Stimulated activated CD4-positive, alpha-beta T cell treated with anti-CD3 and anti-CD28 coated beads, Interleukin-15, amount 100 ng/mL, for 48 hours (primary cell): Measurements from ENCODE around the gene DRAM1.
"Not testable (repeated sequence)": the region's sequence is repeated elsewhere in the genome, so short reads cannot be mapped to it uniquely, and the experiment has no call there.

Source experiments
- DNase-seq, 2 donors: peaks; one replicate each; pipeline ENCODE4 v3.0.0-alpha.2; 2020; ENCODE audit warnings: low read depth in 2 of 2

The DRAM1 gene

DNA sequence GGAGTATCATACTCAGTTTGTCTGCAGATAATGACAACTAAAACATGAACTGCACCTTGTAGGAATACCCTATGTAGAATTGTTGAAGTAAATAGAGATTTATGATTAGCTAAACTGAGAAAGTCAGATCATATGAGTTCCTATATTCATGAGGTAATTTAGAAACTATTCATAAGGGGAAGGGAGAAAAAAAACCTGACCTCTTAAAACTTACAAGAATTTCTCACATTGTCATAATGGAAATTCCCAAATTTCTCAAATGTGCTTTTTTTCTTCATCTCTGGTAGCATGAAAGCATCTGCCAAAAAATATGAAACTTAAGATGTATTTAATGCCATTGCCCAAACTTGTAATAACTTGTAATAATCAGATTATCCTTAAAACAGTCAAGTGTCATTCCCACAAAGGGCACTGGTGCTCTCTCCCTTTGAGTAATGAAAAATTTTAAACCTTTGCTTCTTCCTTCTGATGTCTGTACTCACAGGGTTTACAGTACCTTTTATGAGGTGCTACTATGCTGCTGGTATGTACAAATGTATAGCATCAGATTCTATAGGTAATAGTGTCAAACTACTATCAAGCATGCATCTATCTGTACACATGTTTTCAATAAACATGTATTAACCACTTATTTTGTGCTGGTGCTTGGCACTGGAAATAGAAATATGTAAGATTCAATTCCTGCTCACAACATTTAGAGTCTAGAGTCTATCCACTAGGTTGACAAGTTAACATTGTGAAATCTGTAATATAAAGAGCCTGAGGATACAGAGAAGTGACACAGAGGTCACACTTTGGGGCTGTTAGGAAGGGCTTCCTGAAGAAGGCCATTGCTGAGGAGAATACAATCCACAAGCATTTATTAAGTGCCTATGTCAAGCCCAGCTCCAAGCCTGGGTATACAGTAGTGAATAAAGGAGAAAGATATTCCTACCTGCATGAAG is 17.4 kb upstream of the DRAM1 start:
- no peak for DNase-seq

DNA sequence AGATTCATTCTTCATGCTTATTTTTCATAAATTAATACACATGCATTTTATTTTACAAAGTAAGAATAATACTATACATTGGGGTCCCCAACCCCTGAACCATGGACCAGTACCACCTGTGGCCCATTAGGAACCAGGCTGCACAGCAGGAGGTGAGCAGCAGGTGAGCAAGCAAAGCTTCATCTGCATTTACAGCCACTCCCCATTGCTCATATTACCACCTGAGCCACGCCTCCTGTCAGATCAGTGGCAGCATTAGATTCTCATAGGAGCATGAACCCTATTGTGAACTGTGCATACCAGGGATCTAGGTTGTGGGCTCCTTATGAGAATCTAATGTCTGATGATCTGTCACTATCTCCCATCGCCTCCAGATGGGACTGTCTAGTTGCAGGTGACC is 15.7 kb upstream of the DRAM1 start:
- not testable (repeated sequence) for DNase-seq

DNA sequence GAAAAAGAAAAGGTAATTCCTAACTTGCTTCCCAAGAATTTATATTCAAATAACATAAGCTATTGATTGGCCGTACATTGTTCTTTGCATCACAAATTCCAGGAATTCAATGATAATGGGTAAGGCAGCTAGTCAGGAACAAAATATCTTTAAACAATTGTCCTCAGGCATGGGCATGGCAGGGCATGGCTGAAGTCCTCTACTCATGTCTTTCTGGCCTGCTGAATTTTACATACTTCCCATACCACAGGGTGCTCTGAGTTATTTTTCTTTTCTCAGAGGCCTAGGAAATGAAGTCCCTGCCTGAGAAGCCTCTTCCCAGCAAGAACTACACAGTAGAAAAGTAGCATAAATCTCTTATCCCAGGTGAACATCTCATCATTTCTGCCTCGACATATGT is 15.1 kb upstream of the DRAM1 start:
- no peak for DNase-seq

DNA sequence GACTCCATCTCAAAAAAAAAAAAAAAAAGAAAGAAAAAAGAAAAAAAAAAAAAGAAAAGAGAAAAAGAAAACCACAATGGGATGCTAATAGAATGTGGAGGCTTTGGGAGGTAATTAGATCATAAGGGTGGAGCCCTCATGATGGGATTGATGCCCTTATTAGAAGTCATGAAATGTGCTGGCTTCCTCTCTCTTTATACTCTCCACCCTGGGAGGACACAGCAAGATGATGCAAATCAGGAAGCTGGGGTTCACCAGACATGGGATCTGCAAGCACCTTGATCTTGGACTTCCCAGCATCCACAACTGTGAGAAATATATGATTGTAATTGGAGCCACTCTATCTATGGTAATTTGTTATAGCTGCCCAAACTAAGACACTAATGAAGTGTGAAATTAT is 13.4 kb upstream of the DRAM1 start:
- no peak for DNase-seq

DNA sequence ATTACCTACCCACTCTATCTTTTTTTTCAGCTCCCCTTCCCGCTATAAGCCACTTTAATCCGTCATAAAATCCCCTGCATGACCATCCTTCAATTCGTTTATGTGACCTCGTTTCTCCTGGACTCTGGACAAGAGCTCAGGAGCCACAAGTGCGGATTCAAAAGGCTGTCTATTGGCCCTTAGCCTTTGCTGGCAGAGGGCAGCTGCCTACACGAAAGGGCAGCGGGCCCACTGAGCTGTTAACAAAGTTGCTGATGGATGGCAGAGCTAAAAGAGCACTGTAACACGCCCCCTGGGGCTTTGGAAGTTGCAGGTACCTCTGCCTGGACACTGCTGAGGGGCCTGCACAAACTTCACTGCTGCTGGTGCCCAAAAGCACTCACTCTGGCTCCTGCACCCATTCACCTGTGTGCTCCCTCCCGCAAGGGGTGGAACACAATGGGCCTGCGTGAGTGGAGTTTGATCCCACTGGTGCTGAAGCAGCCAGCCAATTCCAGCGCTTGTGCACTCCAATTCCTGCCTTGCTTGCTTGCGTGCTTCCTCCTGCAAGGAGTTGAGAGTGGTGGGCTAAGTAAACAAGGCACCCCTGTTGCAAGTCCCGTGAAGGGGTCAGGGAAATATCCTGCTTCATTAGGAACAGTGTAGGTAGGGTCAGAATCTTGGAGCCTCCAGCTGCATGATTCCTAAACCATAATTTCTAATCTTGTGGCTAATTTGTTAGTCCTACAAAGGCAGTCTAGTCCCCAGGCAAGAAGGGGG is 10.6 kb upstream of the DRAM1 start:
- DNase-seq, result no peak

DNA sequence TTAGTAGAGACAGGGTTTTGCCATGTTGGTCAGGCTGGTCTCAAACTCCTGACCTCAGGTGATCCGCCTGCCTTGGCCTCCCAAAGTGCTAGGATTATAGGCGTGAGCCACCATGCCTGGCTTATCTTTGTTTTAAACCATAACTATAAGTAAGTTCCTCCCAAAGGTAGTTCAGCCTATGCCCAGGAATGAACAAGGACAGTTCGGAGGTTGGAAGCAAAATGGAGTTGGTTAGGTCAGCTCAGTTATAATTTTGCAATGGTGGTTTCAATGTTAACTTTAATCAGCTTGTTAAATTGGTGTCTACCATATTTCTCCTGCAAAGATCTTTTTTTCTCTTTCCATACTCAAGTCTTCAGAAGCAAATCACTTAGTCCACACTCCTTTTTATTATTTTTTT is 9.8 kb upstream of the DRAM1 start:
- not testable (repeated sequence) for DNase-seq

DNA sequence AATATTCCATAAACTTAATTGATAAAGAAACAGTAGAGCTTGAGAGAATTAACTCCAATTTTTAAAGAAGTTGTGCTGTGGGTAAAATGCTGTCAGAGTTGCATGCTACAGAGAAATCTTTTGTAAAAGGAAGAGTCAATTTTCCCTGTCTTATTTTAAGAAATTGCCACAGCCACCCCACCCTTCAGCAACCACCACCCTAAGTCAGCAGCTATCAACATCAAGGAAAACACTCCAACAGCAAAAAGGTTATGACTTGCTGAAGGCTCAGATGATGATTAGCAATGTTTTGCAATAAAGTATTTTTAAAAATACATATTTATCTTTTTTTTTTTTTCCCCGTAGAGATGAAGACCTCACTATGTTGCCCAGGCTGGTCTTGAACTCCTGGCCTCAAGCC is 6.5 kb upstream of the DRAM1 start:
- no peak for DNase-seq

DNA sequence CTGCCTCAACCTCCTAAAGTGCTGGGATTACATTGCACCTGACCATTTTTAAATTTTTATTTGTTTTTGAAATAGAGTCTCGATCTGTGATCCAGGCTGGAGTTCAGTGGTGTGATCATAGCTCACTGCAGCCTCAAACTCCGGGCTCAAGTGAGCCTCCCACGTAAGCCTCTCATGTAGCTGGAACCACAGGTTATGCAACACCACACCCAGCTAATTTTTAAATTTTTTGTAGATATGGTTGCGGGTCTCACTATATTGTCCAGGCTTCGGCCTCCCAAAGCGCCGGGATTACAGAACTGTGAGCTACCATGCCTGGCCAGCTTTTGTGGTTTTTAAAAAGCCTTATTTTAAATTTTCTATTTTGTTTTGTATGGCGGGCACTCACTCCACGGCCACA is 2.2 kb upstream of the DRAM1 start:
- no peak for DNase-seq

DNA sequence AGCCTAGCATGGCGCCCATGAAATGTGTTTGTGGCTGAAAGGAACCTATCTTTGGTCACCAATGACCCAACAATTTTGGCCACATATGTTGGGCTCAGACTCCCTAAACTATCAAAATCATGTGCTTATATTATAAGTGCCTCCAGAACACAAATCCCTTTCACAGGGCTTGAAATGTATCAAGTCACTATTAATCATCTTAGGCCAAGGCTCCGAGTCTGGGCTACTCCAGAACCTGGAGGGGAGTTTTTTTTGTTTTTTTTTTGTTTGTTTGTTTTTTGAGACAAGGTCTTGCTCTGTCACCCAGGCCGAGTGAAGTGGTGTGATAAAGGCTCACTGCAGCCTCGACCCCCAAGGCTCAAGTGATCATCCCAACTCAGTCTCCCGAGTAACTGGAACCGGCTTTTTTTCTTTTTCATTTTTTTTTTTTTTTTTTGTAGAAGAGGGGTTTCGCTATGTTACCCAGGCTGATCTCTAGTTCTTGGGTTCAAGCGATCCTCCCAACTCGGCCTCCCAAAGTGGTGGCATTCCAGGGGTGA is 989 bp upstream of the DRAM1 start:
- no peak for DNase-seq

DNA sequence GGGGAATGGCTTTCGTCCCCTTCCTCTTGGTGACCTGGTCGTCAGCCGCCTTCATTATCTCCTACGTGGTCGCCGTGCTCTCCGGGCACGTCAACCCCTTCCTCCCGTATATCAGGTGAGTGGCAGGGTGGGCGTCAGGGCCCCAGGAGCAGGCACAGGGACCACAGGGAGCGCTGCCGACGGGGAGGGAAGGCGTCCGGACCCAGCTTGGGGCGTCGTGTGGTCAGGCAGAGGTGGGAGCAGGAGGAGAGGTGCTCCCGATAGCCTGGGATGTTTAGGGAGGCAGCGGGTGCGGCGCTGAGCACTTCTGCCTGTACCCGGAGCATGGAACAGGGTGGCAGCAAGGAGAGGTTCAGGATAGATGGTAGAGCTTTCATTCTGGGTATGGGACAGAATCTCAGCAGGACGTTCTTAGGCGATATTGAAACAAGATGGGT is 444 bp downstream of the DRAM1 start:
- no peak for DNase-seq

DNA sequence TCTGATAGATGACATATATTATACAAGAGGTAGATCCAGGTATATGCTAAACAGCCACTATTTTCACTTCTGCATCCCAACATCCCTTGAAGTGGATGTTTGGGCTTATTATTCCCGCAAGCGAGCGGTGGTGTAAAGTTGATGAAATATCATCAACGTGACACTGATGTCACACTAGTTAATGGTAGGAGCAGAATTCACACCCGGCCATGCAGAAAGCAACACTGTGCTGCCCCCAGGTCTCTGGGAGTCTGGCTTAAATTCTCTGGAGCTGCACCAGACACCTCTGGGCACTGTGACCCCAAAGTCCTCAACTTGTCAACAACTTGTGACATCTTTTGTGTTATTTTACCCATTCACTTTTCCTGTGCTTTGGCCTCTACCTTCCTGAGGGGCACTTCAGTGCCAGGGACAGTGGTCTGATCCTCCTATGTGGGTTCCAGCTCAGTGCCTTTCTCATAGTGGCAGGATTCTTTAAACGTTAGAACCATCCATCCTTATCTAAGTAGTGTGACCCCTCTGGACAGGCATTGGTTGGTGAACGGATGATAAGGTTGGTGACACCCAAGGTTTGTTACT is 952 bp downstream of the DRAM1 start:
- no peak for DNase-seq

DNA sequence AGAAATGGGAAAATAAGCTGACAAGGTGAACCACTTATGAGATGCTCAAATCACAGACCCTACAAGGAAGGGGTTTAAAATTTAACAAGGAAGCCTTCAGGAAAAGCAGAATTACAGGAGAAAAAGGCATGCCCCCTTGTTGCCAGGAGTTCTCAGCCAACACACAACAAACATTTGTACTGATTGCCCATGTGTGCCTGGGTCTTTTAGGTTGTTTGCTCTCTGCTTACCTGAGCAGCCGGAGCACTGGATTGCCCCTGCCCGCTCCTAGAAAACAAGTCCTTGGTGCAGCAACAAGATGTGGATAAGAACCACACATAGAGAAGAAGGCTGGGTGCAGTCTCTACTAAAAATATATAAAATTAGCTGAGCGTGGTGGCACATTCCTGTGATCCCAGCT is 3.4 kb downstream of the DRAM1 start:
- no peak for DNase-seq

DNA sequence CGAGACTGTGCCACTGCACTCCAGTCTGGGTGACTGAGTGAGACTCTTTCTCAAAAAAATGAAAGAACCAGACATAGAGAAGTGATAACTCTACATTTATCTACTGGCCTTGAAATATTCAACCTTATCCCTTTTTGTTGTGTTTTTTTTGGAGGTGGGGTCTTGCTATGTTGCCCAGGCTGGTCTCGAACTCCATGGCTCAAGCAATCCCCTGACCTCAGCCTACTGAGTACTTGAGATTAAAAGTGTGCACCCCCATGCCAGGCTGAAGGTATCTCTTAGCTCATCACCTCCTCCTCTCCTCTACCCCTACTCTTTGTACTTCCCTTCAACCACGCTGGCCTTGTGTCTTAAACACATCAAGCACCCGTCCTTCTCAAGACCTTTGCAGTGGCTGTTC is 3.8 kb downstream of the DRAM1 start:
- DNase-seq, result no peak

DNA sequence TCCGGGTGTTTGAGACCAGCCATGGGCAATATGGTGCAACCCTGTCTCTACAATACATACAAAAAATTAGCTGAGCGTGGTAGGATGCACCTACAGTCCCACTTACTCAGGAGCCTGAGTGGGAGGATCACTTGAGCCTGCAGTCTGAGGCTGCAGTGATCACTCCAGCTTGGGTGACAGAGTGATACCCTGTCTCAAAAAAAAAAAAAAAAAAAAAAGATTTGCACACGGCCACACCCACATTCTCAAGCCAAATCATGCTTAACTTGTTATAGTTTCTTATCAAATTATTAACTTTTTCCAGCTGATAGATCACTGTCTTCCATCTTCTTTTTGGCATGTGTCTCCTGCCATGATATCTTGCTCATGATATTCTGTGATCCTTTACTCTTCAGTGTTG is 6.8 kb downstream of the DRAM1 start:
- no peak for DNase-seq

DNA sequence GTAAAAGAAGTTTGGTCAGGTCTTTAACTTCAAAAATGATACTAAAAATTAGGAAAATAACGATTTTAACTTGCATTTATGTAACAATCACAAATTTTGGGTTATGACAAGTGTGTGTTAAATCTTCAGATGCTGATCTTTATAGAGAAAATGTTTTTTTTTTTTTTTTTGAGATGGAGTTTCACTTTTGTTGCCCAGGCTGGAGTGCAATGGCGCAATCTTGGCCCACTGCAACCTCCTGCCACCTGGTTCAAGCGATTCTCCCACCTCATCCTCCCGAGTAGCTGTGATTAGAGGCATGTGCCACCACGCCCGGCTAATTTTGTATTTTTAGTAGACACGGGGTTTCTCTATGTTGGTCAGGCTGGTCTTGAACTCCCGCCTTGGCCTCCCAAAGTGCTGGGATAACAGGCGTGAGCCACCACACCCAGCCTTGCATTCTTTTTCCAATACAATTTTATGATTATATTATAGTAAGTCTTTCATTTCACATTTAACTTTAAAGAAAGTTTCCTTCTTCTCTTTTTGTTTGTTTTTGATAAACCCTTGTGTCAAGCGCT is 7.5 kb downstream of the DRAM1 start:
- DNase-seq, result not testable (repeated sequence)

DNA sequence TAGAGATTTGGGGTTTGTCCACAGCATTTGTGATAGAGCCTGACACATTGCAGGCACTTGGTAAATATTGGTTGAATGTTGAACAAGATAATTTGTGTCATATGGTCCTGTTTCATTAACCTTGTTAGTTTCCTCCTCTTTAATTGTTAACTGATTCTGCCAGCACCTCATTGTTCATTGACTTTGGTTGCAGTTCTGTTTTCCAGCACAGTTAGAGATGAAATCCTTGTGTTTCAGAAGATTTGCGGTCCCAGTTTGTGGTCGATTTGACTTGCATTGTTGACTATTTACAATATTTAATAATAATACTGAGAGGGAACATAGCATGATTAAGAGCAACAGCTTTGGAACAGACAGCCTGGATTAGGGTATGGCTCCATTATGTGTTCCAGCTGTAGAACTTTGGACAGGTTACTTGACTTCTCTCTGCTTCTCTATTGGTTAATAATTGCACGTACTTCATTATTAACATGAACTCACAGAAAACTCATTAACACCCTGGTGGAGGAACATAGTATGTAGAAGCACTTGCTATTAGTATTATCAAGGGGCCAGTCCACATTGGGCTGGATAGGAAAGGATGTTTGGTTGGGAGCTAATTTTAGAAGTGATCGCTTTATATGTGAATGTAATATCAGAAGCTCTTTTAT is 8.7 kb downstream of the DRAM1 start:
- no peak for DNase-seq

DNA sequence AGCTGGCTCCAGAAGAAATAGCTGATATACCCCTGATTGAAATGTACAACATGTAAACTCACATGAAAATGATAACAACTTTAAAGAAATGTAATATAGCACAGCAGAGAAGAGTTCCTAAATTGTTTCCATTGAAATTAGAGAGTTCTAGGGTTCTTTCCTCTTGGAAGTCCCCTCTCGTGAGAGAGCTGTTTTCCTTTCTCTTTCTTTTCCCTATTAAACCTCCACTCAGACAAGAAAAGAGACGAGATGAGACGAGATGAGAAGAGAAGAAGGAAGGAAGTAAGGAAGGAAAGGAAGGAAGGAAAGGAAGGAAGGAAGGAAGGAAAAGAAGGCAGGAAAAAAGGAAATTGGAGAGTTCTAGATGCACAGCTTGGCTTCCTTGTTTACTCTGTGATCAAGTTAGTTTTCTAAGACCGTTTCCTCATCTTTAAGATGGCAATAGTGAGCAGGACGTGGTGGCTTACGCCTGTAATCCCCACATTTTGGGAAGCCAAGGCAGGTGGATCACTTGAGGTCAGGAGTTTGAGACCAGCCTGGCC is 11.9 kb downstream of the DRAM1 start:
- no peak for DNase-seq

DNA sequence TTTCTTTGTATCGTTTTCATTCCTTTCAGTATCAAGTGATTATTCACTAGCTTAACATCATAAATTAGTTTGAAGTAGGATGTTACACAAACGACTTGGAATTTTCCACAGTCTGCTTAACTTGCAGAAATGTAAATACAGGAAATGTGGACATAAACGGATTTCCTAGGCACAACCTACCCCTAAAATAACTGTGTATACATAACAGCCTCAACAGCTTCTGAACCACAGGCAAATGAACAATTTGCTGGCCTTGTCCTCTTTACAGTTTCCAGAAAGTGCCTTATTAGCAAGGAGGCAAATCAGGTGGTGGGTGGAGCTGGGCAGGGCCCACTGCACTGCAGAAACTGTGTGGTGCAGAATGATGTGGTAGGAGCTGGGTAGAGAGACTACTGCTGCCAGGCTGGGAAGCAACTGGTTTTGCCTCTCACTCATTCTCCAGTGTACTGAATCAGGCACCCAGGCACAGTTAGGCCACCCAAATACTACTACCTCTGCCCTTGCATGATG is 14.1 kb downstream of the DRAM1 start:
- no peak for DNase-seq

DNA sequence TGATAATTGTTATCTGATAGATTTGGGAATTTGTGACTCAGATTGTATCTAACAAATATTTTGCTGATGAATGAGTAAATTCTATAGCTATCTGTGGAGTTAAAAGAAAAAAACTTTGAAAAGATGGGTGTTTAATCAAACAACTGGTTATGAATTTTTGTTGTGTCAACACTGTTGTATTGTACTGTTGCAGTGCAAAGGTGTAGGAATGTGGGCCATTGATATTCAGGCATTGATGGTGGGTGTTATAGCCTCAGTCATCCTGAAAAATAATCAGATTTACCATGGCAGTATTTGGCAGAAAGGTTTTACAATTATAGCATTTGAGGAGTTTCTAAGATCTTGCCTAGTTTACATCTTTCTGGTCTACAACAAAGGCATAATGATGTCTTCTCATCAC is 15.4 kb downstream of the DRAM1 start:
- no peak for DNase-seq

DNA sequence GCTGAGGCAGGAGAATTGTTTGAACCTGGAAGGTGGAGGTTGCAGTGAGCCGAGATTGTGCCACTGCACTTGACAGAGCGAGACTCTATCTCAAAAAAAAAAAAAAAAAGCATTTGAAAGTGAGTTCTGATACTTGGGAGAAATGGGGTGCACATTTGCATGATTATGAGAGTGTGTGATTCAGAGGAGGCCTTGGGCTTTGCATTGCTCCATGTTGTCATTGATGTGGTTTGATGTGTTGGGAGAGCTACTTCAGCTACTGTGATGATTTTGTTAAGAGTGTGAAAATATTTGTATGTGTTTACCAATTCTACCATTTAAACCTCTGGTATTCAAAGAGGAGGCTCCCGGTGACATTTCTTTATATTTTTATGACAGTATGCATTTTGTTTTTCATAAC is 24.4 kb downstream of the DRAM1 start:
- no peak for DNase-seq

DNA sequence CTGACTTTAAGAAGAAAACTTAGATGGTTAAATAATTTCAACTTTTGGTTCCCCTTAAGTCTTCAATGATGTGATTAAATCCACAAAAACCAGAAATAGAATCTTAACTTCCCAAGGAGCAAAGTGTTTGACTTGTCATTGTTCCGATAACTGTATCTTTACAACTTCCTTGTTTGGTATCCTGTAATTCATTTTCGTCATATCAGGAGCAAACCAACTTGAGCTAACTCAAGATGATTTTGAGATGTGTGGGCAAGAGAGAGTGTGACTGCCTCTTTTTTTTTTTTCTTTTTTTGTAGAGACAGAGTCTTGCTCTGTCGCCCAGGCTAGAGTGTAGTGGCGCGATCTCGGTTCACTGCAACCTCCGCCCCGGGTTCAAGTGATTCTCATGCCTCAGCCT is 25.3 kb downstream of the DRAM1 start:
- no peak for DNase-seq
